ENCODE data around the gene CYLD.

The CYLD gene

DNA sequence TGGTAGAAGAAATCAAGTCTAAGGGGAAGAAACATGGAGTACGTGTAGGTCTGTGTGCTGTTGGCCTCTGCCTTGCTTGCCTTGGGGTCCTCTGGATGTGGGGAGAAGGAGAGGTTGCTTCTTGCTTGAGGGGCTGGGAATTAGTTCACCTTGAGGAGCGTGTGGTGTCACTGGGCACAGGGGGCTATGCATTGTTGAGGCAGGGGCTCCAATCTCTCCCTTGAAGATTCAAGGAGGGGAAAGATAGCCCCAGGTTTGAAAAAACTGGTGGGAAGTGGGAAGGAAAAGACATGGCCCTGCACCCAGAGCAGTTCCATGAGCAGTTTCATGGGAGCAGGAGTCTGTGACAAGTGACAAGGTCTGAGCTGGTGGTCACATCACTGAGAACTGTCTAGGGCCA lies 103.4 kb downstream of the CYLD start:
- DNase-seq (ENCODE audit: low read depth): no peak

DNA sequence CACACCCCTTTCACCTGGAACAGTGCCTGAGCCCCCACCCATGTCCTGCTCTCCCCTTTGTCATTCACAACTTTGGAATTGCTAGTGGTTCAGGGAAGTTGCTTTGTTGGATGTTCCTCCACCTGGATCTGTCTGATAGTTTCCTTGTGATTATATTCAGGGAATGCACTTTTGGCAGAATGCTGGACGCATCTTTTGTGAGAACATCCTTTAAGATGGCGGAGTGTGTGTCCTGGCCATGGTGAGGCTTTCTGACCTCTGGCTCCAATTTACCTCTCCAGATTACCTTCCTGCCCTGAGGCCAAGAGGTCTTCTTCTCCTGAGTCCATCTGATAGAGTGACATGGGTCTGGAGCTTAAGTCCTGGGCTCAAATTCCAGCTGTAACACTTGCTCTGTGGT lies 104.6 kb downstream of the CYLD start:
- no peak for DNase-seq (ENCODE audit: low read depth)

DNA sequence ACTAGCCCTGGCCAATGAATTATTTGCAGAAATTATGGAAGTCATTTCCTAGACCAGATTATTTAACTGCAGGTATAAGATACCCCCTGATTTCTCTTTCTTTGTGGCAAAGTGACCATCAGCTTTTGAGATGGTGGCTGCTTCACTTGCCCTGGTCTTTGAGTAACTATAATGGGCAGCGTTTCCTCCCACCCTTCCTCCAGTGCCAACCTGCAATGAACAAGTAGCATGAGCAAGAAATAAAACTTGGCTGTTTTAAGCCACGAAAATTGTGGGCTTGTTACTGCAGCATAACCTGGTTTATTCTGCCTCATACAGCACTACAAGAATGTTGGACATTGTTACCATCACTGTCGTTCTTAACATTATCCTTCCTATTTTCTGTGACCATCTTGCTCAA lies 105.3 kb downstream of the CYLD start:
- DNase-seq (ENCODE audit: low read depth): no peak

DNA sequence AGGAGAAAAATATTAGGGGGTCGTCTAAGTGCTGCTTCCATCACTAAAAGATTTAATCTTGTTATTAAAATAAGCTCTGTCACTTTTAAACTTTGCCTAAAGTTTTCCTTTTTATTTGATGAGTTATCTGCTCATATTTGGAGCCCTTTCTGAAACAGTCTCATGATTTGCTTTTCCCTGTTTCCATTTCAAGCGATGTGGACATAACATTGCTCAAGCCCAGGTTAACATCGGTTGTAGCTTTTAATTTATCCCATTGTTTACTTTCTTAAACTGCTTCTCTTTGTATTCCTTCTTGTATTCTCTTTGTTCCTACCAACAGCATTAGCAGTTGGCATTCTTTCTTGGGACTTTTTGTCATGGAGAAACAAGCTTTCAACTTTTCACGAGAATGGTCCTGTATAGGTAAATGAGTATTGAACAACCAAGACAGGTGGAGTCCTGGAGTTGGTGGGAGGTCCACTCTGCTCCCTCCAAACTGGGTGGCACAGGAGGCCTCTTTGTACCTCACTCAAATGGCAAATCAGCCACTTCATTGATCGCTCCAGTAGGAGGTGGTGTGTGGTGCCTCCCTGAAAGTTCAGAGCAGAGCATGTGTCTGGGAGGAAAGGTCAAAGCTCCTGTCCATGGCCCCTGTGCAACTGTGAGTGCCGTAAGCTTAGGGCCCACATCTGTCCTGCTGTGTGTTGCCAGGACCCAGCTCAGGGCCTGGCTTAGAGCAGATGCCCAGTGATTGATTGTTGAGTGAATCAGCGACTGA lies 107.0 kb downstream of the CYLD start:
- no peak for DNase-seq (ENCODE audit: low read depth)

All from activated T-cell treated with anti-CD3 and anti-CD28 coated beads for 48 hours (primary cell).